ENCODE results near the gene ETS2.

Gene ETS2

DNA sequence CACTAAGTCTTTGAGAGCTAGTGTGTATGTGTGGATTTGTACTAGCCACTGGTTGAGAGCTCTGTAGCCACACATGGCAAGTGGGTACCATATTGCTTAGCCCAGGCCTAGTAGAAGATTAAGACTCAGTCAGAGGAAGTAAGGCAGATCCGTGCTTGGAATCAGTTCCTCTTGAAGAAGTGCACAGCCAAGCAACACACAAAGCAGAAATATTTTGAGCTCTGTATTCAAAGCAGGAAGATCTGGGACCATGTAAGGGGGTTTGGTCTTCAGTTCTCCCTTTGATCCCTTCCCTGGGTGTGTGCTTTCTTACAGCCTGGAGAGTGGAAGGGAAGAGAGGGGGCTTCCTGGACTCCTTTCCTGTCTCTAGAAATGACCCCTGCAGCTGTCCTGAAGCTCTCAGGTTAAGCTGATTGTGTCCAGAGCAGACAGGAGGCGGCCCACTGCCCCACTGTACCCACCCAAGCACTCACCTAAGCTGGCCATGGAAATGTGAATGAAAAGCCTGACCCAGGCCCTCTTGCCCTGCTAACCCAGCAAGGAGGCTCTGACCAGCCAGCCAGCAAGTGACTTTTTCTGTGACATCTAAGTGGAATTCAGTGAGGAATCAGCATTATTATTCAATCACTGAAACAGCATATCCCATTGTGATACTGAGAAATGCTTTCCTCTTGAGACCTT, 3.6 kb downstream of the ETS2 start:
- TF ChIP-seq, protein P1, sequence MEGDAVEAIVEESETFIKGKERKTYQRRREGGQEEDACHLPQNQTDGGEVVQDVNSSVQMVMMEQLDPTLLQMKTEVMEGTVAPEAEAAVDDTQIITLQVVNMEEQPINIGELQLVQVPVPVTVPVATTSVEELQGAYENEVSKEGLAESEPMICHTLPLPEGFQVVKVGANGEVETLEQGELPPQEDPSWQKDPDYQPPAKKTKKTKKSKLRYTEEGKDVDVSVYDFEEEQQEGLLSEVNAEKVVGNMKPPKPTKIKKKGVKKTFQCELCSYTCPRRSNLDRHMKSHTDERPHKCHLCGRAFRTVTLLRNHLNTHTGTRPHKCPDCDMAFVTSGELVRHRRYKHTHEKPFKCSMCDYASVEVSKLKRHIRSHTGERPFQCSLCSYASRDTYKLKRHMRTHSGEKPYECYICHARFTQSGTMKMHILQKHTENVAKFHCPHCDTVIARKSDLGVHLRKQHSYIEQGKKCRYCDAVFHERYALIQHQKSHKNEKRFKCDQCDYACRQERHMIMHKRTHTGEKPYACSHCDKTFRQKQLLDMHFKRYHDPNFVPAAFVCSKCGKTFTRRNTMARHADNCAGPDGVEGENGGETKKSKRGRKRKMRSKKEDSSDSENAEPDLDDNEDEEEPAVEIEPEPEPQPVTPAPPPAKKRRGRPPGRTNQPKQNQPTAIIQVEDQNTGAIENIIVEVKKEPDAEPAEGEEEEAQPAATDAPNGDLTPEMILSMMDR (IDR thresholded peaks at IDR 0.05; ENCODE audit: control extremely low read depth, extremely low read depth, low read depth, missing control alignments) = no peak
- ChIA-PET CTCF (interaction anchor here (1.2 to 1.8 kb wide), 3 partner anchors 11 to 23 kb away, joined by 4 to 6 read pairs (median 4); no protein-coding TSS in a partner anchor), POLR2A (no interaction called here)
- DNase-seq (ENCODE audit: extremely low spot score) = no peak

DNA sequence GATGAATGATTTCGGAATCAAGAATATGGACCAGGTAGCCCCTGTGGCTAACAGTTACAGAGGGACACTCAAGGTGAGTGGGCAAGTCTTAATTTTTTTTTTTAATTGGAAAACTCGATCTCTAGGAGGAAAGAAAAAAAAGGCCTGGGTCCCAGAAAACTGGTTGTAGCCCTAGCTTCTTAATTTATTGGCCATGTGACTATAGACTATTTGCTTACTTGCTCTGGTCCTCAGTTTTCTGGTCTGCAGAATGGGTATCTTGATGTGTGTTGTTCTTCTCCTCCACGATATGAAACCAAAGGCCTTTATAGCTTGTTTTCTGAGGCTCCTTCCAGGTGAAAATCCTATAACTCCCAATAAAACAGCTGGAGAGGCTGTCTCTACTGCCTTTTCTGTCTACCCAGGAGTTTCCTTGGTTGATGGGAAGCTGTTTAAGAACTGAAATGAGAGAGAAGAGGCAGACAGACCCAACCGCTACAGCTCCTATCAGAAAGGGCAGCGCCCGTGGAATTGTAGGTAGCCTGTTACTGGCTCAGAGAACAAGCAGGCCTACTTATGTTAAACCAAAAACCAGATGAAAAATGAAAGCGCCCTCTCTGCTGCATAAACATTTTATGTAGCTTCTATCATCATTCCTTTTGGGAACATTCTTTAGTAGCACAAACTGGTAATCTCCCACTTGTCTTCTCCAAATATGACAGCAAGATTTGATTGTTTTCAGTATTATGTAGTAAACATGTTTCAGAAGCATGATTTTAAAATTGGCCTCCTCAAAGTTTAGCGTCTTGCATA, 4.5 kb downstream of the ETS2 start:
- no peak for DNase-seq (ENCODE audit: extremely low spot score)
- POLR2A ChIA-PET = no interaction called here
- TF ChIP-seq, protein P1 (IDR thresholded peaks at IDR 0.05; ENCODE audit: control extremely low read depth, extremely low read depth, low read depth, missing control alignments) = no peak
- CTCF ChIA-PET = interaction anchor here (1.2 to 1.8 kb wide), 3 partner anchors 10 to 22 kb away, joined by 4 to 6 read pairs (median 4); no protein-coding TSS in a partner anchor

DNA sequence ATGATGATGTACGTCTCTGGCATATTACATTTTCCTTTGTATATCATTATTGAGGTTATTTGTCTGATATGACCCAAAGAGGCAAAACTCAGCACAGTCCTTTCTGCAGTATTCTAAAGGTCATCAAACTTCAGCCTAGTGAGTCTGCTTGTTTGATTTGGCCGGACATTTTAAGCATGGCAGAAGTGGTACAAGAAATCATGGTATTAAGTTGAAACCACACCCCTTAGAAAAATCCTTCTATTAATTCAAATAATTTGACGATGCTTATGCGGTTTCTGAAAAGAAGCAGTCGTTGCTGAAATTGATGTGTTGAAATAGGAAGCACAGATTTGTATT, 5.1 kb downstream of the ETS2 start:
- ChIA-PET CTCF (no interaction called here), POLR2A (no interaction called here)
- no peak for DNase-seq (ENCODE audit: extremely low spot score)
- TF ChIP-seq, protein P1 (IDR thresholded peaks at IDR 0.05; ENCODE audit: control extremely low read depth, extremely low read depth, low read depth, missing control alignments) = no peak

DNA sequence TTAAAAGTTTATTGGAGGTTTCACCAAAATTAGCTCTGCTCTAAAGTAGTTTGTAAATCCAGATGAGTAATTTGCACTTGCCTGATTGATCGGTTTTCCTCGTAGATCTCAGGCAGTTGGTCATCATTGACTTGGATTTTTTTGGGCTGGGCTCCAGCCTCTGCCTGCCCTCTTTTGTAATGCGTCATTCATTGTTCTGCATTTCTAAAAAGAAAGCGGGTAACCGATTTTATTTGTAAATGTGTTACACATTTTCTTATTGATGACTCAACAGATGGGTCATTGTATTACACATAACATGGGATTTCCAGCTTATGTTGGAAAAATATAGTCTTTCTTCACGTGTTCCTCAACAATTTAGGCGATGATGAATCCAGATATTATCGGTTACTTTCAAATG, 5.5 kb downstream of the ETS2 start:
- CTCF ChIA-PET = no interaction called here
- TF ChIP-seq, protein P1 (IDR thresholded peaks at IDR 0.05; ENCODE audit: control extremely low read depth, extremely low read depth, low read depth, missing control alignments) = no peak
- POLR2A ChIA-PET = no interaction called here
- DNase-seq (ENCODE audit: extremely low spot score) = no peak

DNA sequence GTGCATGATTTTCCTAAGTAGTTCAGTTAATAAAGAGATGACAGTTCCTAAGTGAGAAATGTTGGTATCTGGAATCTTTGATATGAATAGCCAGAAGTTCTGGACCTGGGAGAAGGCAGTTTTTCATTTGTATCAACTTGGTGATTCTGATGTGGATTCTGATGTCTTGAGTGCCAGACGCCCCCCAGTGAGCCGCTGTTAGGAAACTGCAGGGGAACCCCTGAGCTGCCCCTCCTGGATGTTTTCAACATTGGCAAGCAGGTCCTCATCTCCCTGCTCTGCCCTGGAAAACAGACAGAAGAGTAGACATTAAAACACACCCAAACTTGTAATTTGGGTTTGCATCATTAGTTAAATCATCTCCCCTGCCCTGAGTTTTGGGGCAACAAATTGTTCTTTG, 7.4 kb downstream of the ETS2 start:
- CTCF ChIA-PET = interaction anchor here (1.9 kb wide), 1 partner anchor 10 kb away, joined by 5 read pairs; no protein-coding TSS in a partner anchor
- DNase-seq (ENCODE audit: extremely low spot score) = no peak
- POLR2A ChIA-PET = no interaction called here
- TF ChIP-seq, protein P1 (IDR thresholded peaks at IDR 0.05; ENCODE audit: control extremely low read depth, extremely low read depth, low read depth, missing control alignments) = no peak

DNA sequence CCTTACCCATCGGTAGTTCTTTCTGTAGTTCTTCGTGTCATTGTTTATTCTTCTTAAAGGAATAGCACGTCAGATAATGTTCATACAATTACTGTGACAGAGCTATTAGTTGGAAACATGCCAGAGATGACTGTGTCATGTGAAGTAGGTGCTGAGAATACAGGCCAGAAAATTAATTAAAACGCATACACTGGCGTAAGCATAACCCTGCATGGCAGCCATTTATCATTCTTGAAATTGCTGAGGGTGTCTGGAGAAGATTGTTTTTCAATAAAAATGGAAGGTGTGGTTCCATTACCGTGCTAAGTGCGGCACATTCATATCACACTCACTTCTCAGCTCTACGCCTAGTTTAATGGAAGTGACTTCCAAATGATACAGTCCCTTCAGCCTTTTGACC, 7.8 kb downstream of the ETS2 start:
- DNase-seq (ENCODE audit: extremely low spot score) = no peak
- POLR2A ChIA-PET = no interaction called here
- TF ChIP-seq, protein P1 (IDR thresholded peaks at IDR 0.05; ENCODE audit: control extremely low read depth, extremely low read depth, low read depth, missing control alignments) = no peak
- CTCF ChIA-PET = interaction anchor here (1.9 kb wide), 1 partner anchor 11 kb away, joined by 5 read pairs; no protein-coding TSS in a partner anchor

All from GM10248 (cell line).